GM12864 (cell line): ENCODE results near the gene HLA-E.
A peak's percentile ranks its signal among the peaks of the same experiment; 100 is the strongest.

Source experiments
- DNase-seq: peaks from one replicate; pipeline ENCODE4 v3.0.0-alpha.2; 2011; ENCODE audit warnings: low read depth
- H3K4me3 ChIP-seq: 2 replicates; pipeline ENCODE4 v1.5.1; 2011; ENCODE audit warnings: mild to moderate bottlenecking, low read depth, low read length, control low read depth
- CTCF ChIP-seq: IDR thresholded peaks from 2 replicates; pipeline ENCODE4 v1.5.1; 2011; ENCODE audit warnings: low read depth, mild to moderate bottlenecking, moderate library complexity, low read length, control low read depth, inconsistent platforms; ENCODE audit errors: missing control alignments

HLA-E gene

GRCh38 chr6:30450909-30451841 lies 38.1 kb upstream of the HLA-E start:
- TF ChIP-seq CTCF: no peak
- no peak overlapping the region for H3K4me3 ChIP-seq
- peak; percentile 82 for DNase-seq

GRCh38 chr6:30452736-30453507 lies 36.4 kb upstream of the HLA-E start:
- TF ChIP-seq CTCF: no peak
- no peak overlapping the region for H3K4me3 ChIP-seq
- DNase-seq: no peak

GRCh38 chr6:30453508-30454116 lies 35.7 kb upstream of the HLA-E start:
- peak; percentile 22 for DNase-seq
- peak; percentile 78 for TF ChIP-seq CTCF
- no peak overlapping the region for H3K4me3 ChIP-seq

GRCh38 chr6:30459145-30459544 lies 30.2 kb upstream of the HLA-E start:
- no peak for TF ChIP-seq CTCF
- no peak overlapping the region for H3K4me3 ChIP-seq
- DNase-seq: no peak

- no peak for TF ChIP-seq CTCF
- H3K4me3 ChIP-seq: no peak overlapping the region
- no peak for DNase-seq
Measured at GRCh38 chr6:30461055-30461454, 28.3 kb upstream of the HLA-E start.

GRCh38 chr6:30462482-30462881 lies 26.8 kb upstream of the HLA-E start:
- no peak for TF ChIP-seq CTCF
- H3K4me3 ChIP-seq: no peak overlapping the region
- no peak for DNase-seq
